Fibroblast of peridontal ligament (primary cell): ENCODE measurements around the gene PADI1.

Experiments
- DNase-seq: peaks from one replicate; pipeline ENCODE4 v3.0.0-alpha.2; 2010; ENCODE audit errors: extremely low read depth

The PADI1 gene

GRCh38 chr1:17196496-17197185 is 8.3 kb upstream of the PADI1 start:
- DNase-seq: no peak

GRCh38 chr1:17197696-17198095 is 7.2 kb upstream of the PADI1 start:
- DNase-seq: no peak

- no peak for DNase-seq
These were observed 6.3 kb upstream of the PADI1 start for GRCh38 chr1:17198476-17199258.

DNA sequence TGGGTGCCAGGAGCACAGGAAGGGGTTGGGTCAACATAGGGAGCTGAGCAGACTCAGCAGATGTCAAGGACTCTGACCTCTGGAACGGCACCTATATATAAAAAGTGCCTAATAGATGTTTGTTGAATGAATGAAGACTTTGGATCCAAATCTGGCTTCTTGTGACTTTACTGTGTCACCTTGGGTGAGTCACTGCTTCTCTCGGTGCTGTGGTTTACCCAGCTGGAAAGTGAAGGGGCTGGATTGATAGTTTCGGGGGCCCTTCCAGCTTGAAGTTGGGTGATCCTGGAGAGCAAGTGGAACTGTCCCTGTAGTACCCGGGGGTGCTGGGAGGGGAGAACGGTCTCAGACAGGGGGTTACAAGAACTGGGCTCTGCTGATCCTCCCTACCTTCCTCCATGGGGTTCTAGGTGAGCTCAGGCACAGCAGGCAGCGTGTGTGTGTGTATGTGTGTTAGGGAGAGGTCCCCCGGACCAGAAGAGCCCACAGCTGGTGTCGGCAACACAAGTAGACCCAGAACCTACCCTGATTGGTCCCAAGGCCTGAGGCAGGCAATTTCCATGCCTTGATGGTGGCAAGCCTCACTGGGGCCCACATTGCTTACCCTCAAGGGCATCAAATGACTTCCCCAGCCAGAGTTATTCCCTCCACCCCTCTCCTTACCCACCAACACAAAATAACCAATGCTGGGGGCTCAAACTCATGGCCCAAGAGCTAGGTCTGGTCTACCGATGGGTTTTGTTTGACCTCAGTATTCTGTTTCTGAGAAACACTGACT is 5.5 kb upstream of the PADI1 start:
- no peak for DNase-seq

DNA sequence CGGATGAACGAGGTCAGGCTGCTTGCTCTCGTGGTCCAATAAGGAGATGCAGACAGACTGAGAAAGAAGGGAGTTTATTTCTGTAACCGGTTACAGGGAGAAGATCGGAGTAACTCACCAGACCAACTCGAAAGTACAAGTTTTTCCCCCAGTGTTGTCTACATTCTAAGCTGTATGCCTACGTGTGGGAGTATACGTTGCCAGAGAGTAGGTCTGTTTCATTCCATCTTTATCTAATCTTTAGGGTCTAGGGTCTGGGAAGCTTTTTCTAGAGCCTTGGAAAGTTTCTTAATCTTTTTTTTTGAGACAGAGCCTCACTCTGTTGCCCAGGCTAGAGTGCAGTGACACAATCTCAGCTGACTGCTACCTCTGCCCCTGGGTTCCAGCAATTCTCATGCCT is 4.7 kb upstream of the PADI1 start:
- DNase-seq: no peak

- DNase-seq: no peak
These were observed 4.2 kb upstream of the PADI1 start for GRCh38 chr1:17200756-17201155.

DNA sequence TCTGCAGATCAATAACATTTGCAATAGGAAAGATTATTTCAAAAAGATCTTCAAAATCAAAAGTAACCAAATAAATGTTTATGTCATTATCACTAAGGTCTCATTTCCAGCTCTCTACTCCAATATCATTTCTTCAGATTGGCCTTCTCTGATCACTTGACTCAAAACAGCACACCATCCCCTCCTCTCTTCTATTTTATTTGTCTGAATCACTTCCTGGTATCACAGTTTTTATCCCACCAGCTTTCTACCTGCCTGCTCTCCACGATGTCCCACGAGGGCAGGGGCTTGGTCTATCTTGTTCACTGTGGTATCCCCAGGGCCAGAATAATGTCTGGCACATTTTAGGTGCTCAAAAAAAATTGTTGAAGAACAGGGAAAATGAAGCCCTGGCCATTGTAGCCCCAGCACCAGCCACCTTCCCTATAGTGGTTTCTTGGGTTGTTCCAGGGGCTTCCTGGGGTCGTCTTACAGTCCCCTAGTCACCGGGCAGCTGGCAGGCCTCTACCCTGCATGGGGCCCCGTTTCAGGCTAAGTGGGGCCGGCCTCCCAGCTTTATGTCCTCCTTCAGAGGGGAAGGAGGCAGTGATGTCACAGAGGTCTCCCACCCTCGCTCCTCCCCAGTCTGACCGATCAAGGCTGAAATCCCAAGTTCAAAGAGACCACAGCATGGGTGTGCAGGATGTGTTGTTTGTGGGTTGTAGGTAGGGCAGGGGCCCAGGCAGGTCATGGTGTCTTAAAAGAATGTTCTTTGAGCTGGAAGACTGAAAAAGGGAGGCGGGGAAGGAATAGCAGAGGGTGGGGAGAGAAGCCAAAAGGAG is 3.5 kb upstream of the PADI1 start:
- no peak for DNase-seq

DNA sequence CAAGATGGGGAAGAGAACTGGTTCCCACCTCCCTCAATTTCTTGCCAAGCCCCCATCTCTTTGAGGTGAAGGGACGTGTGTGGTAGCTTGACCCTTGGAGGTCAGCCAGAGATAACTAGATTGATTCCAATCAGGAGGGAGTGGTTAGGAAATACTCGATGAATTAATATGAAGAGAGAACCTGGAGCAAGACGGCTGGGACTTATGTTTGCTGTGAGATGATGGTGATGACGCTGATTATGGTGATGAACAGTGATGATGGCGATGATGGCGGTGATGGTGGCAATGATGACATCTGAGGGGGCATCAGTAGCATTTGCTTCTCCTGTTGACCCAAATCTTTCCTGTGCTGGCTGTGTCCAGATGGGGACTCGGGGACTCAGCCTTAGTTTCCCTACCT is 724 bp downstream of the PADI1 start:
- no peak for DNase-seq

DNA sequence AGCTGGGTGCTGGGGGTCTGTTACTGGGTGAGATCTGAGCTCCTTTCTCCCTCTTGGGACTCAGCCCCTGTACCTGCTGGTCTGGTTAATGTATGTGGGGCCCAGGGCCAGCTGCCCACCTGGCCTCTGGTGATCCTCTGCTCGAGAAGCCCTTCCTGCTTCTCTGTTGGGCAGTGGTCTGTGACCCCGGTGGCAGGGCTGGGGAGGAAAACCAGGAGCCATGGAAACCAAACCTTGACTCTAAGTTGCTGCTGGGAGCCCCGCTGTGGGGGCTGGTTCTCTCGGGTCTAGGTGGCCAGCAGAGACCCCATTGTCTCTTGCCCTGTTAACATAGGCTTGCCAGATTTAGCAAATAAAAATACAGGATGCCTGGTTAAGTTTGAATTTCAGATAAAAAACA is 1.3 kb downstream of the PADI1 start:
- DNase-seq: no peak

DNA sequence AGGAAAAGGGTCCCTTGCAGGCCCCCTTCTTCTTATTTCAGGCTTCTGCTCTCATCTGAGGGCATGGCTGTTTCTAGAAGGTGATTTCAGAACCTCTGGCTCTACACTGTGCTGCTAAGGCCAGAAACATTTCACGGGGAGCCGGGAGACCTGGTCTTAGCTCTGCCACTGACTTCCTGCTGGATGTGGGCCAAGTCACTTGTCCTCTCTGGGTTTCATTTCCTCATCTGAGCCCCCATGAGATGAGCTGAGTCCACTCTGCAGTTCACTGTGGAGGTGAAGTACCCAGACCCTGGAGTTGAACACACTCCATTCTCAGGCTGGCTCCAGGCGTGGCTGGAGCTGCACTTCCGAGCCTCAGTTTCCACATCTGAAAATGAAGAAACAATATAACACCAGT is 2.1 kb downstream of the PADI1 start:
- no peak for DNase-seq

DNA sequence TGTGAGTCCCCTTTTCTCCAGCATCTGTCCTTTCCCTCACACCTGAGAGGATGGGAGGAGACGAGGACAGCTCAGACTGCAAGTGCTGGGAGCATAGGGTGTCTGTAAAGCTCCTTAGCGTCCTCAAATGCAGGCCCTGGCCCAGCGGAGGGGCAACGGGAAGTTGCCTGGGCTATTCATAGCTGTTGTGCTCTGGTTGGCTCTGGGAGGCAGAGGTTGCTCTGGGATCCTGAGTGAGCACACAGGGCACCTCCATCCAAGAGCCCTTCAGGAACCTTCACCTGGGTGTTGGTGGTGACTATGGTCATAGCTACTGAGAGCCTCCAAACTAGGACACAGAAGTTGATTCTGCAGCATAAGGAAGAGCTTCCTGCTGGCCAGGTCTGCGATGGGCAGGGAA is 2.6 kb downstream of the PADI1 start:
- no peak for DNase-seq

DNA sequence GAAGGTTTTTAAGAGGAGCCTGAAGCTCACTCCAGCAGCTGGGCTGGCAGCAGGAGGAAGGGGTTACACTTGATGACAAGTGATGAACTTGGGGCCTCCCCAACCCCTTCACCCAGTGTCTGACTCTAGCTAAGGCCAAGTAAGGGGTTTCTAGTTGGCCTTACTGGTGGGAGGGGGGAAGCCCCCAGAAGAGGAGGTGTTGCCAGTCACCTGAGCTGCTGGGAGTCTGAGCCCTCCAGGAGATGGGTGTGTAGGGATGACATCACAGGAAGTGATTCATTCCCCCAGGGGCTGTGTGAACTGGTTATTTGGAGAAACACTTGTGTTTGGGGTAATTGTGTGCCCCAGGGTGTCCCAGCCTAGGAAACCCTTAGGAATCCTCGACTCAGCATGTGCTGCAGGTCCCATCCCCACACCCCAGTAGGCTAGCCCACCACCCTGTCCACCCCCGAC is 3.1 kb downstream of the PADI1 start:
- peak; percentile 43 for DNase-seq

GRCh38 chr1:17208546-17208945 is 3.6 kb downstream of the PADI1 start:
- no peak for DNase-seq

DNA sequence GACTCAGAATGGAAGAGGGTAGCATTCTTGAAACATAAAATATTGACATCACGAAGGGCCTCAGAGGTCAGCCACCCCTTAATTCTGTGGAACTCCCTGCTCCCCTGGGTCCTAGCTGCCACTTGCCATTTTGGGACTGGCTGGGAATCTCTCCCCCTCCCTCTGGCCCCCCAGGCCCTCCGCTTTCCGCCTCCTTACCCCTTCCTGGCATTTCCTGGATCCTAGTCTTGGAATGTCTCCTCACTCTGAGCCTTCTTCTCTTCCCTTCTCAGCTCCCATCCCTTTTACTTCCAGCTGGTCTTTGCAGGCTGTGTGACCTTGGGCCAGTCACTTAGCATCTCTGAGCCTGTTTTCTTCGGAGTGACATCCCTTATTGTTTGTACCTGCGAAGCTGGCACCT is 4.5 kb downstream of the PADI1 start:
- no peak for DNase-seq

- DNase-seq: no peak
These were observed 5.2 kb downstream of the PADI1 start for GRCh38 chr1:17210176-17210575.

GRCh38 chr1:17211377-17211776 is 6.4 kb downstream of the PADI1 start:
- DNase-seq: no peak

GRCh38 chr1:17212009-17212408 is 7.1 kb downstream of the PADI1 start:
- DNase-seq: no peak

DNA sequence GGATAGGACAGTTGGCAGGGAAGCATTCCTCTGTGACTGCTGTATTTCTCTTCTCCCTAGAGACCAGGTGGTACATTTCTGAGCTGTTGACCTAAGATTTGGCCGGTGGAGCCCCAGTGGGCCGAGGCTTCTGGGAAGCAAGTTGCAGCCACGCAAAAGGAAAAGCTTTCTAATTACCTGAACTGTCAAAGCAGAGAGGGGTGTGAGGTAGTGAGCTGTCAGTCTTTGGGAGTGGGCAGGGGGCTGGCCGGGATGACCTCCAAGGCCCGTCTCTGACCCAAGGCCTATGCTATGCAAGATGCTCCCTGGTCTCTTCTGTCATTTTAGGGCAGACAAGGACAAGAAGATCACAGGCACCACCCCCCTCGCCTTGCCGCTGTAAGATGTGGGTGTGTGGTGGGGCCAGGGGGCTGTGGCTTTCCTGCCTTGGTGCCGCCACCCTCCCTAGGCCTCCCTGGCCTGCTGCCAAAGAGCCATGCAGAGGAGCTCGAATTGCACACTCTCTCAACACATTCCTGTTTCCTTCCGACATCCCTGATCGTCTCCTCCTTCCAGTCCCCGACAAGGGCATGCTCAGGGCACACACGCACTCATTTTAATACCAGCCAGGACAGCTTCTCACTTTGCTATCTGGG is 7.7 kb downstream of the PADI1 start:
- peak; percentile 71 for DNase-seq

- DNase-seq: no peak
These were observed 8.3 kb downstream of the PADI1 start for GRCh38 chr1:17213148-17213781.

GRCh38 chr1:17213782-17214148 is 8.8 kb downstream of the PADI1 start:
- no peak for DNase-seq
